HepG2 (cell line): ENCODE measurements around the gene MYLK3. TPM values are rescaled to one million over a fixed set of nuclear protein-coding genes. Genes with fewer than 3 reads are reported as not detected.

Experiments used
- CSRNP2 ChIP-seq: sonication (generic); formaldehyde crosslinking; conservative IDR thresholded peaks from 2 replicates; pipeline ENCODE4 v1.8.0; 2022; ENCODE audit warnings: low read depth, missing genetic modification reagents
- KAT8 ChIP-seq: IDR thresholded peaks from 2 replicates; pipeline ENCODE4 v1.6.1; 2016; ENCODE audit warnings: missing genetic modification reagents, missing compliant biosample characterization
- MTF2 ChIP-seq: sonication (generic); formaldehyde crosslinking; IDR thresholded peaks from 2 replicates; pipeline ENCODE4 v1.5.0; 2020; ENCODE audit warnings: missing genetic modification reagents, borderline replicate concordance
- NAIF1 ChIP-seq: sonication (generic); formaldehyde crosslinking; IDR thresholded peaks from 2 replicates; pipeline ENCODE4 v1.5.0; 2020; ENCODE audit warnings: mild to moderate bottlenecking, missing genetic modification reagents, borderline replicate concordance
- NR1H2 ChIP-seq: sonication (generic); formaldehyde crosslinking; IDR thresholded peaks from 2 replicates; pipeline ENCODE4 v1.8.1; 2022; ENCODE audit warnings: low read depth, missing genetic modification reagents, borderline replicate concordance
- TP53 ChIP-seq: sonication (generic); formaldehyde crosslinking; conservative IDR thresholded peaks from 2 replicates; pipeline ENCODE4 v1.4.0; 2020; ENCODE audit warnings: missing genetic modification reagents
- ZNF761 ChIP-seq: sonication (generic); formaldehyde crosslinking; conservative IDR thresholded peaks from 2 replicates; pipeline ENCODE4 v1.4.0; 2020; ENCODE audit warnings: mild to moderate bottlenecking, missing genetic modification reagents
- polyA plus RNA-seq, 8 experiments: library from polyadenylated mRNA; depleted of rRNA in 3 of 8; stranded (reverse) in 7 of 8; unstranded in 1 of 8; fragments of >200 nt; fragmentation: Illumina TruSeq in 4 of 8; extraction: Trizol in 4 of 8; gene quantifications; 2 replicates each; pipeline versions ENCODE4 v1.2.1 to v1.2.3, GENCODE V29; 2011 to 2016; ENCODE audit warnings: low read depth in 4 of 8, missing spikeins in 1 of 8, mixed read lengths in 1 of 8; ENCODE audit not compliant: insufficient read depth in 1 of 8
- total RNA-seq, 5 experiments: library from RNA; depleted of rRNA; stranded (reverse); fragments of >200 nt; fragmentation: Illumina TruSeq; extraction: Trizol; gene quantifications; 2 replicates each; pipeline ENCODE4 v1.2.3, GENCODE V29; 2016; ENCODE audit warnings: low read depth in 1 of 5
- TF ChIP-seq, protein P1 (sequence below): sonication (generic); formaldehyde crosslinking; IDR thresholded peaks from 2 replicates; pipeline ENCODE4 v1.4.0; 2020; ENCODE audit warnings: missing genetic modification reagents, borderline replicate concordance
- TF ChIP-seq, protein P2 (sequence below): sonication (generic); formaldehyde crosslinking; IDR thresholded peaks from 2 replicates; pipeline ENCODE4 v1.8.0; 2022; ENCODE audit warnings: mild to moderate bottlenecking, missing genetic modification reagents
- TF ChIP-seq, protein P3 (sequence below): sonication (generic); formaldehyde crosslinking; IDR thresholded peaks from 2 replicates; pipeline ENCODE4 v1.8.0; 2022; ENCODE audit warnings: missing genetic modification reagents, mild to moderate bottlenecking, inconsistent platforms, borderline replicate concordance
- TF ChIP-seq, protein P4 (sequence below): sonication (generic); formaldehyde crosslinking; IDR thresholded peaks from 2 replicates; pipeline ENCODE4 v1.4.0; 2020; ENCODE audit warnings: mild to moderate bottlenecking, missing genetic modification reagents

MYLK3 gene
- total and polyA plus RNA-seq, 2 of the 13 experiments (the other 11 are each of a cell fraction or from before 2014, with no cell fraction given) = 0.04 to 0.18 TPM

- TF ChIP-seq, protein P1, sequence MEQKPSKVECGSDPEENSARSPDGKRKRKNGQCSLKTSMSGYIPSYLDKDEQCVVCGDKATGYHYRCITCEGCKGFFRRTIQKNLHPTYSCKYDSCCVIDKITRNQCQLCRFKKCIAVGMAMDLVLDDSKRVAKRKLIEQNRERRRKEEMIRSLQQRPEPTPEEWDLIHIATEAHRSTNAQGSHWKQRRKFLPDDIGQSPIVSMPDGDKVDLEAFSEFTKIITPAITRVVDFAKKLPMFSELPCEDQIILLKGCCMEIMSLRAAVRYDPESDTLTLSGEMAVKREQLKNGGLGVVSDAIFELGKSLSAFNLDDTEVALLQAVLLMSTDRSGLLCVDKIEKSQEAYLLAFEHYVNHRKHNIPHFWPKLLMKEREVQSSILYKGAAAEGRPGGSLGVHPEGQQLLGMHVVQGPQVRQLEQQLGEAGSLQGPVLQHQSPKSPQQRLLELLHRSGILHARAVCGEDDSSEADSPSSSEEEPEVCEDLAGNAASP (CRISPR knock-in tag) = no peak
- TF ChIP-seq TP53 (CRISPR knock-in tag) (no peak), NR1H2 (CRISPR knock-in tag) (peak; percentile 28; the same call in 1 of the 2 replicates), NAIF1 (CRISPR knock-in tag) (peak; percentile 69; the same call in 1 of the 2 replicates), ZNF761 (CRISPR knock-in tag) (no peak), CSRNP2 (CRISPR knock-in tag) (0 out of 2 replicates have a peak, but pooled peaks have one; percentile 53), MTF2 (no peak), KAT8 (CRISPR knock-in tag) (no peak; the same call in 1 of the 2 replicates)
- TF ChIP-seq, protein P2, sequence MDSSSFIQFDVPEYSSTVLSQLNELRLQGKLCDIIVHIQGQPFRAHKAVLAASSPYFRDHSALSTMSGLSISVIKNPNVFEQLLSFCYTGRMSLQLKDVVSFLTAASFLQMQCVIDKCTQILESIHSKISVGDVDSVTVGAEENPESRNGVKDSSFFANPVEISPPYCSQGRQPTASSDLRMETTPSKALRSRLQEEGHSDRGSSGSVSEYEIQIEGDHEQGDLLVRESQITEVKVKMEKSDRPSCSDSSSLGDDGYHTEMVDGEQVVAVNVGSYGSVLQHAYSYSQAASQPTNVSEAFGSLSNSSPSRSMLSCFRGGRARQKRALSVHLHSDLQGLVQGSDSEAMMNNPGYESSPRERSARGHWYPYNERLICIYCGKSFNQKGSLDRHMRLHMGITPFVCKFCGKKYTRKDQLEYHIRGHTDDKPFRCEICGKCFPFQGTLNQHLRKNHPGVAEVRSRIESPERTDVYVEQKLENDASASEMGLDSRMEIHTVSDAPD (CRISPR knock-in tag) = peak; percentile 46; the same call in 1 of the 2 replicates
- TF ChIP-seq, protein P3, sequence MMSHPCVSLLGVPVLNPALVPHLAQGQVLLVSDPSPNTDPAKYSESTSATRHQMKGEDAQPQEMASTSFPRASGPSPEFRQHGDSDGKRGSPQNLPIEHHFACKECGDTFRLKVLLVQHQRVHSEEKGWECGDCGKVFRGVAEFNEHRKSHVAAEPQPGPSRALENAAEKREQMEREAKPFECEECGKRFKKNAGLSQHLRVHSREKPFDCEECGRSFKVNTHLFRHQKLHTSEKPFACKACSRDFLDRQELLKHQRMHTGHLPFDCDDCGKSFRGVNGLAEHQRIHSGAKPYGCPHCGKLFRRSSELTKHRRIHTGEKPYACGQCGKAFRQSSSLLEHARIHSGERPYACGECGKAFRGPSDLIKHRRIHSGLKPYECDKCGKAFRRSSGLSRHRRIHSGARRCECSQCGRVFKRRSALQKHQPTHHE (CRISPR knock-in tag) = peak; percentile 47; the same call in 1 of the 2 replicates
- TF ChIP-seq, protein P4, sequence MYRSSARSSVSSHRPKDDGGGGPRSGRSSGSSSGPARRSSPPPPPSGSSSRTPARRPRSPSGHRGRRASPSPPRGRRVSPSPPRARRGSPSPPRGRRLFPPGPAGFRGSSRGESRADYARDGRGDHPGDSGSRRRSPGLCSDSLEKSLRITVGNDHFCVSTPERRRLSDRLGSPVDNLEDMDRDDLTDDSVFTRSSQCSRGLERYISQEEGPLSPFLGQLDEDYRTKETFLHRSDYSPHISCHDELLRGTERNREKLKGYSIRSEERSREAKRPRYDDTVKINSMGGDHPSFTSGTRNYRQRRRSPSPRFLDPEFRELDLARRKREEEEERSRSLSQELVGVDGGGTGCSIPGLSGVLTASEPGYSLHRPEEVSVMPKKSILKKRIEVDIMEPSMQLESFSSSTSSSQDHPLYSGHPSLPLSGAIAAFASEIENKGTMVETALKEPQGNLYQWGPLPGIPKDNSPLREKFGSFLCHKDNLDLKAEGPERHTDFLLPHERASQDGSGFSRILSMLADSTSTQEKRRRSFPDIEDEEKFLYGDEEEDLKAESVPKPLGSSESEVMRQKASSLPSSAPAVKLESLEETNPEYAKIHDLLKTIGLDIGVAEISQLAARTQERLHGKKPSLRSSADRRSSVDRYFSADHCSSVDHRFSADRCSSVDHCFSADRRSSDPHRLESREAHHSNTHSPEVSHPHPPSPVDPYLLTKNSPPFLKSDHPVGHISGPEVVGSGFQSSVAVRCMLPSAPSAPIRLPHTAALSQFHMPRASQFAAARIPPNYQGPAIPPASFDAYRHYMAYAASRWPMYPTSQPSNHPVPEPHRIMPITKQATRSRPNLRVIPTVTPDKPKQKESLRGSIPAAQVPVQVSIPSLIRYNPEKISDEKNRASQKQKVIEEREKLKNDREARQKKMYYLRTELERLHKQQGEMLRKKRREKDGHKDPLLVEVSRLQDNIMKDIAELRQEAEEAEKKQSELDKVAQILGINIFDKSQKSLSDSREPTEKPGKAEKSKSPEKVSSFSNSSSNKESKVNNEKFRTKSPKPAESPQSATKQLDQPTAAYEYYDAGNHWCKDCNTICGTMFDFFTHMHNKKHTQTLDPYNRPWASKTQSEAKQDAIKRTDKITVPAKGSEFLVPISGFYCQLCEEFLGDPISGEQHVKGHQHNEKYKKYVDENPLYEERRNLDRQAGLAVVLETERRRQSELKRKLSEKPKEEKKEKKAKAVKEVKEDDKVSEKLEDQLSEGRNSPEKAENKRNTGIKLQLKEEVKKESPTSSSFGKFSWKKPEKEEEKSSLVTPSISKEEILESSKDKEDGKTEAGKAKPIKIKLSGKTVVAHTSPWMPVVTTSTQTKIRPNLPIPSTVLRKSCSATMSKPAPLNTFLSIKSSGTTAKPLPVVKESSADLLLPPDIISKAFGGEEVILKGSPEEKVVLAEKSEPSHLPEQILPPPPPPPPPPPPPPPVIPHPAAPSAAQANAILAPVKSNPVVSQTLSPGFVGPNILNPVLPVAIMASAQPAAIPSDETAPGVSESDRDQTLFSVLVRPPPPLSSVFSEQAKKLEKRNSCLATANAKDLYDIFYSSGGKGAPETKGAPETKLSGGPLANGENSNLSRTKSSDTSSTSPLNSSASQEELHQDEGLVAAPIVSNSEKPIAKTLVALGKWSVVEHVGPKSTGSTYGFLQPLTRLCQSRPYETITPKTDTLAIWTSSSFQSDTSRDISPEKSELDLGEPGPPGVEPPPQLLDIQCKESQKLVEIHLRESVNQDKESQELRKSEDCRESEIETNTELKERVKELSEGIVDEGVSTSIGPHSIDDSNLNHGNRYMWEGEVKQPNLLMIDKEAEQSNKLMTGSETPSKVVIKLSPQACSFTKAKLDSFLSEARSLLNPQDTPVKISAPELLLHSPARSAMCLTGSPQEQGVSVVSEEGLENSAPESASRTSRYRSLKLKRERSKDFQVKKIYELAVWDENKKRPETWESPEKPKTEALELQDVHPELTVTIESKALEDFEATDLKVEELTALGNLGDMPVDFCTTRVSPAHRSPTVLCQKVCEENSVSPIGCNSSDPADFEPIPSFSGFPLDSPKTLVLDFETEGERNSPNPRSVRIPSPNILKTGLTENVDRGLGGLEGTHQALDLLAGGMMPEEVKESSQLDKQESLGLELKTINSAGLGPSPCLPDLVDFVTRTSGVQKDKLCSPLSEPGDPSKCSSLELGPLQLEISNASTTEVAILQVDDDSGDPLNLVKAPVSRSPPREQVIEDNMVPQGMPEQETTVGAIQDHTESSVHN (CRISPR knock-in tag) = peak; percentile 47; the same call in 1 of the 2 replicates
Measured at GRCh38 chr16:46689365-46690280, 58.5 kb downstream of the MYLK3 start, which contains the start of gene ORC6 (continued).
